OCI-LY1 (cell line): ENCODE results near the gene FOXO3.

Experiments used
- H2AFZ ChIP-seq: fragments of 200-600 bp; sonication (generic), shearing (Covaris generic); 2 replicates; pipeline ENCODE4 v1.6.0; 2014; ENCODE audit warnings: antibody characterized with exemption, mild to moderate bottlenecking, low read length
- H3F3A ChIP-seq: fragments of 200-600 bp; sonication (generic), shearing (Covaris generic); 2 replicates; pipeline ENCODE4 v1.6.0; 2014; ENCODE audit warnings: mild to moderate bottlenecking, antibody characterized with exemption, low read length, moderate library complexity; ENCODE audit not compliant: insufficient read depth
- H3K27ac ChIP-seq: fragments of 200-600 bp; sonication (generic); 2 replicates; pipeline ENCODE4 v1.5.1; 2014; ENCODE audit warnings: low read length, mixed run types, mild to moderate bottlenecking, low read depth; ENCODE audit not compliant: poor library complexity, severe bottlenecking
- H3K27me3 ChIP-seq: fragments of 200-600 bp; sonication (generic); 2 replicates; pipeline ENCODE4 v1.6.0; 2014; ENCODE audit warnings: antibody characterized with exemption, mild to moderate bottlenecking, low read length, moderate library complexity; ENCODE audit not compliant: insufficient read depth
- H3K36me3 ChIP-seq: fragments of 200-600 bp; sonication (generic); 2 replicates; pipeline ENCODE4 v1.6.1; 2014; ENCODE audit warnings: mild to moderate bottlenecking, antibody characterized with exemption, low read length, moderate library complexity, mixed read lengths; ENCODE audit not compliant: insufficient read depth
- H3K4me1 ChIP-seq: fragments of 200-600 bp; sonication (generic); 2 replicates; pipeline ENCODE4 v1.5.1; 2014; ENCODE audit warnings: mild to moderate bottlenecking, low read length, moderate library complexity; ENCODE audit not compliant: insufficient read depth, severe bottlenecking
- H3K4me2 ChIP-seq: fragments of 200-600 bp; sonication (generic), shearing (Covaris generic); 2 replicates; pipeline ENCODE4 v1.6.1; 2014; ENCODE audit warnings: low read length
- H3K4me3 ChIP-seq: fragments of 200-600 bp; sonication (generic); 2 replicates; pipeline ENCODE4 v1.5.1; 2014; ENCODE audit warnings: low read length, low read depth, mild to moderate bottlenecking, mixed read lengths; ENCODE audit not compliant: poor library complexity, severe bottlenecking
- H3K79me2 ChIP-seq: fragments of 200-600 bp; shearing (Covaris generic); 2 replicates; pipeline ENCODE4 v1.6.1; 2016; ENCODE audit warnings: mixed run types, low read length, mixed read lengths; ENCODE audit not compliant: insufficient read depth
- H3K9ac ChIP-seq: fragments of 200-600 bp; sonication (generic), shearing (Covaris generic); 2 replicates; pipeline ENCODE4 v1.6.1; 2014; ENCODE audit warnings: mild to moderate bottlenecking, low read length, mixed read lengths
- H3K9me2 ChIP-seq: fragments of 200-600 bp; sonication (generic), shearing (Covaris generic); 2 replicates; pipeline ENCODE4 v1.6.1; 2014; ENCODE audit warnings: low read depth, mild to moderate bottlenecking, low read length, mixed read lengths
- H3K9me3 ChIP-seq: fragments of 200-600 bp; shearing (Covaris generic); 2 replicates; pipeline ENCODE4 v1.6.1; 2014; ENCODE audit warnings: low read length, mixed read lengths
- H4K20me1 ChIP-seq: fragments of 200-600 bp; sonication (generic), shearing (Covaris generic); 2 replicates; pipeline ENCODE4 v1.6.0; 2016; ENCODE audit warnings: mild to moderate bottlenecking, low read length; ENCODE audit not compliant: insufficient read depth
- CTCF ChIP-seq: fragments of 200-600 bp; sonication (generic), shearing (Covaris generic); IDR thresholded peaks from 2 replicates; pipeline ENCODE4 v1.5.1; 2017; ENCODE audit warnings: mild to moderate bottlenecking, antibody characterized with exemption, low read length, moderate library complexity, mixed read lengths
- EZH2 ChIP-seq: fragments of 200-600 bp; sonication (generic), shearing (Covaris generic); IDR thresholded peaks from 2 replicates; pipeline ENCODE4 v1.8.0; 2017; ENCODE audit warnings: borderline replicate concordance, mixed run types, mild to moderate bottlenecking, antibody characterized with exemption, low read length, moderate library complexity, mixed read lengths

The FOXO3 gene

GRCh38 chr6:108651340-108652227 is 90.9 kb downstream of the FOXO3 start:
- Histone ChIP-seq H3K36me3 (no peaks in the 10 kb centered on the region), H3K4me3 (no peak overlapping the region), H3K9ac (no peak overlapping the region), H2AFZ (no peak overlapping the region), H3K27ac (no peak overlapping the region), H3K9me2 (no peaks in the 10 kb centered on the region), H3K9me3 (no peaks in the 10 kb centered on the region), H3K79me2 (no peaks in the 10 kb centered on the region), H3K4me1 (peaks cover 7% of the 10 kb centered on the region), H4K20me1 (no peaks in the 10 kb centered on the region), H3K4me2 (no peak overlapping the region), H3F3A (no peaks in the 10 kb centered on the region), H3K27me3 (no peaks in the 10 kb centered on the region)
- no peak for TF ChIP-seq EZH2

- Histone ChIP-seq H3K9me2 (no peaks in the 10 kb centered on the region), H3K9ac (no peak overlapping the region), H2AFZ (no peak overlapping the region), H3K36me3 (no peaks in the 10 kb centered on the region), H3K27me3 (no peaks in the 10 kb centered on the region), H3K27ac (no peak overlapping the region), H4K20me1 (no peaks in the 10 kb centered on the region), H3K4me2 (no peak overlapping the region), H3K4me1 (peaks cover 7% of the 10 kb centered on the region), H3K9me3 (no peaks in the 10 kb centered on the region), H3K79me2 (no peaks in the 10 kb centered on the region), H3K4me3 (no peak overlapping the region), H3F3A (no peaks in the 10 kb centered on the region)
- TF ChIP-seq EZH2: no peak
- no peak for TF ChIP-seq CTCF
Observed at GRCh38 chr6:108652375-108652774, 91.7 kb downstream of the FOXO3 start.

GRCh38 chr6:108653949-108654348 is 93.2 kb downstream of the FOXO3 start:
- TF ChIP-seq CTCF: no peak
- TF ChIP-seq EZH2: no peak
- H3F3A ChIP-seq: no peaks in the 10 kb centered on the region
- no peaks in the 10 kb centered on the region for H3K79me2 ChIP-seq
- no peak overlapping the region for H3K27ac ChIP-seq
- H3K9ac ChIP-seq: no peak overlapping the region
- H2AFZ ChIP-seq: no peak overlapping the region
- H3K9me3 ChIP-seq: no peaks in the 10 kb centered on the region
- H3K9me2 ChIP-seq: no peaks in the 10 kb centered on the region
- no peak overlapping the region for H3K4me3 ChIP-seq
- H4K20me1 ChIP-seq: no peaks in the 10 kb centered on the region
- peaks cover 7% of the 10 kb centered on the region for H3K4me1 ChIP-seq
- H3K4me2 ChIP-seq: no peak overlapping the region
- no peaks in the 10 kb centered on the region for H3K36me3 ChIP-seq
- H3K27me3 ChIP-seq: no peaks in the 10 kb centered on the region
